NCI-H2029 (cell line): ENCODE data around the gene CCDC40.

Experiments
- DNase-seq: peaks from one replicate; lab custom pipeline; 2025; lab: John Stamatoyannopoulos, UW

Gene CCDC40

GRCh38 chr17:80002070-80002641, 34.3 kb upstream of the CCDC40 start:
- DNase-seq, result no peak

- DNase-seq, result no peak
These were observed 33.6 kb upstream of the CCDC40 start for GRCh38 chr17:80002690-80003490.

- no peak for DNase-seq
These were observed 32.5 kb upstream of the CCDC40 start for GRCh38 chr17:80003969-80004368.

GRCh38 chr17:80005360-80006338, 30.8 kb upstream of the CCDC40 start:
- no peak for DNase-seq

GRCh38 chr17:80006339-80006720, 30.1 kb upstream of the CCDC40 start:
- no peak for DNase-seq

GRCh38 chr17:80006811-80007752, 29.4 kb upstream of the CCDC40 start:
- no peak for DNase-seq

GRCh38 chr17:80007939-80008338, 28.5 kb upstream of the CCDC40 start:
- DNase-seq, result no peak

- DNase-seq, result peak; percentile 91
These were observed 28.0 kb upstream of the CCDC40 start for GRCh38 chr17:80008383-80008840.

GRCh38 chr17:80008848-80009247, 27.6 kb upstream of the CCDC40 start:
- no peak for DNase-seq

GRCh38 chr17:80009391-80010282, 26.8 kb upstream of the CCDC40 start:
- DNase-seq, result no peak

- no peak for DNase-seq
These were observed 26.1 kb upstream of the CCDC40 start for GRCh38 chr17:80010283-80010858.

GRCh38 chr17:80011989-80012555, 24.4 kb upstream of the CCDC40 start:
- no peak for DNase-seq

- no peak for DNase-seq
These were observed 23.4 kb upstream of the CCDC40 start for GRCh38 chr17:80012765-80013741.

- no peak for DNase-seq
These were observed 19.0 kb upstream of the CCDC40 start for GRCh38 chr17:80017226-80018010.

- DNase-seq, result no peak
These were observed 17.4 kb upstream of the CCDC40 start for GRCh38 chr17:80018917-80019651.

GRCh38 chr17:80021600-80021999, 14.8 kb upstream of the CCDC40 start:
- no peak for DNase-seq
